ENCODE measurements around the gene ADAM10.

GRCh38 chr15:58746174-58746573 lies 3.3 kb downstream of the ADAM10 start:
- TF ChIP-seq EP300 (IDR thresholded peaks at IDR 0.05; ENCODE audit: borderline replicate concordance in 1 of 2, low read depth in 2 of 2, low read length in 2 of 2) (no peak), CHD2 (IDR thresholded peaks at IDR 0.05; ENCODE audit: low read length) (no peak)

Data from H1 (cell line).